Eye (tissue), 1 donor: ENCODE measurements around the gene MELK.

Experiments
- DNase-seq: peaks from one replicate; pipeline ENCODE4 v3.0.0-alpha.2; 2015

MELK gene

DNA sequence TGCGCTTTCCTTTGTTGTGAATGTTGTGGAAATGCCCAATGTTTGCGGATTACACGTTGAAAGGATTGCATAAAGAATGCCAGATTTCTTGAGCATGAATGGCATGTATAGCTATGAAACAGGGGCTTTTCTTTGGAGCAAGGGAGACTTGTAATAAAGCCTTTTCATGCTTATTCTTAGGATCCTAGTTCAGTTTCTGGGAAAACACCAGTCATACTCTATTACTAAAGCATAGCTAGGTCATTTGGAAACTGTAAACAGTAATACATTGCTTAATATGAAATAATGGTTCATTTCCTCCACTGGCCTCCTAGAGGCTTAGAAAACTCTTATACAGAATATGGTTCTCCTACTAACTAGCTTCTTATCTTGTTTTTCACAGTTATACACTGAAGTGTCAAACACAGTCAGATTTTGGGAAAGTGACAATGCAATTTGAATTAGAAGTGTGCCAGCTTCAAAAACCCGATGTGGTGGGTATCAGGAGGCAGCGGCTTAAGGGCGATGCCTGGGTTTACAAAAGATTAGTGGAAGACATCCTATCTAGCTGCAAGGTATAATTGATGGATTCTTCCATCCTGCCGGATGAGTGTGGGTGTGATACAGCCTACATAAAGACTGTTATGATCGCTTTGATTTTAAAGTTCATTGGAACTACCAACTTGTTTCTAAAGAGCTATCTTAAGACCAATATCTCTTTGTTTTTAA, 104.2 kb downstream of the MELK start:
- DNase-seq = no peak

DNA sequence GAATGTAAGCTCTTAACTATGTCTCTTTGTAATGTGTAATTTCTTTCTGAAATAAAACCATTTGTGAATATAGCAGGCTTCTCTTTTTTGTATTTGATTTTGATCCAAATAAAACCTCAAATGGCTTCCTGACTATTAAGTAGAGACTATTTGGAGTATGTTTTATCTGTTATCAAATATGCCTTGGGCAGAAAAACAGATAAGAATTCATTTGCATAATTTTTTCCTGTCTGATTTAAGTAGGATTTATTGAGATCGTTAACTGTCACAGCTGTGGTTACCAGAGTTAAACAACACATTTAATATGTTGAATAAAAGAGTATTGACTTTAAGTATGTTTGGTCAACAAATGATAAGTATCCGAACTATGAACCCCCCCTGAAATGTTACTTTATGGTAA, 104.9 kb downstream of the MELK start:
- no peak for DNase-seq

GRCh38 chr9:36679710-36680109, 107.0 kb downstream of the MELK start:
- DNase-seq = no peak

- no peak for DNase-seq
Observed at GRCh38 chr9:36686471-36686870, 113.8 kb downstream of the MELK start.

DNA sequence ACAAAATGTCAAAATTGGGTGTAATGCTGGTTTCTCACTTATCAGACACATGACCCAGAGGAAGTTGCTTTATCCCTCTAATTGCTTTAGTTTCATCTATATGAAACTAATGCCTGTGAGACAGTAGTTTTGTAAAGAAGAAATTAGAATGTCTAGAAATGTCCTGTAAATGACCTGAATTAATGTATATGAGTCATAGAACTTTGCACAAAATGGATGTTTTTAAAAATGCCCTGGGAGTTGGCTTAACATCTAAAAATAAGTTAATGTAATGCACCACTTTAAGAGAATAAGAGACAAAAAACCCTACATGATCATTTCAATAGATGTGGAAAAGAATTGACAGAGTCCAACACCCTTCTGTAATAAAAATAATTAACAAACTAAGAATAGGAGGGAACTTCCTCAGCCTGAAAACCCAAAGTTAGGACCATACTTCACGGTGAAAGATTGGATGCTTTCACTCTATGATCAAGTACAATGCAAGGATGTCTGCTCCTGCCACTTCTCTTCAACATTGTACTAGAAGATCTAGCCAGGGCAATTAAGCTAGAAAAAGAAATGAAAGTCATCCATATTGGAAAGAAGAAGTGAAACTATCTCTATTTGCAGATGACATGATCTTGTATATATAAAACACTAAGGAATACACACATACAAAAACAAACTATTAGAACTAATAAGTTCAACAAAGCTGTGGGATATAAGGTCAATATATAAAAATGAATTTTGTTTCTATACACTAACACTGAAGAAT, 117.9 kb downstream of the MELK start:
- no peak for DNase-seq

DNA sequence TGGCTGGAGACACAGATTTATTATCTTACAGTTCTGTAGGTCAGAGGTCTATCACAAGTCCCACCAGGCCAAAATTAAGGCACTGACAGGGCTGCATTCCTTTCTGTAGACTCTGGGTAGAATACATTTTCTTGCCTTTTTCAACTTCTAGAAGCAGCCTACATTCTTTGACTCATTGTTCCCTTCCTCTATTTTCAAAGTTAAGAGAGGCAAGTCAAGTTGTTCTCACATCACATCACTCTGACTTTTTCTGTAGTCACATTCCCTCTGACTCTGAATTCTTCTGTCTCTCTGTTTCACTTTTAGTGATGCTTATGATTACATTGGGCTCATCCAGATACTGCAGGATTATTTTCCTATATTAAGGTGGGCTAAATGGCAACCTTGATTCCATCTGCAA, 119.0 kb downstream of the MELK start:
- DNase-seq = no peak

- DNase-seq = no peak
Observed at GRCh38 chr9:36698984-36699383, 126.3 kb downstream of the MELK start.

DNA sequence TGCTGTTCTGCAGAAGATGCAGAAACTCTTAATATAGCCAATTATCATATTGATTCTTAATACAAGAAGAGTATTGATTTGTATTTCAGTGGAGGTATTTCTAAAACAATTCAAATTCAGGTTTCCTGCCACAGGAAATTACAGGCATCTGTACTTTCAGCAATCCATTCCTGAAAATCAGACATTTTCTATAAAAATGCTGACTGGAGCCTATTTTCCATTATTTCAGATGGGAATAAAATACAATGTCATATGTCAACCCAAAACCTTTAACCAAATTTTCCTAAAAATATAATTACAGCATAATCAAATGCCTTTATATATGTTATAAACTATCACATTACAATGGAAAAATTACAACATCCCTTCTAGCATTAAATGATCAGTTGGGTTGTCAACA, 131.5 kb downstream of the MELK start:
- no peak for DNase-seq

DNA sequence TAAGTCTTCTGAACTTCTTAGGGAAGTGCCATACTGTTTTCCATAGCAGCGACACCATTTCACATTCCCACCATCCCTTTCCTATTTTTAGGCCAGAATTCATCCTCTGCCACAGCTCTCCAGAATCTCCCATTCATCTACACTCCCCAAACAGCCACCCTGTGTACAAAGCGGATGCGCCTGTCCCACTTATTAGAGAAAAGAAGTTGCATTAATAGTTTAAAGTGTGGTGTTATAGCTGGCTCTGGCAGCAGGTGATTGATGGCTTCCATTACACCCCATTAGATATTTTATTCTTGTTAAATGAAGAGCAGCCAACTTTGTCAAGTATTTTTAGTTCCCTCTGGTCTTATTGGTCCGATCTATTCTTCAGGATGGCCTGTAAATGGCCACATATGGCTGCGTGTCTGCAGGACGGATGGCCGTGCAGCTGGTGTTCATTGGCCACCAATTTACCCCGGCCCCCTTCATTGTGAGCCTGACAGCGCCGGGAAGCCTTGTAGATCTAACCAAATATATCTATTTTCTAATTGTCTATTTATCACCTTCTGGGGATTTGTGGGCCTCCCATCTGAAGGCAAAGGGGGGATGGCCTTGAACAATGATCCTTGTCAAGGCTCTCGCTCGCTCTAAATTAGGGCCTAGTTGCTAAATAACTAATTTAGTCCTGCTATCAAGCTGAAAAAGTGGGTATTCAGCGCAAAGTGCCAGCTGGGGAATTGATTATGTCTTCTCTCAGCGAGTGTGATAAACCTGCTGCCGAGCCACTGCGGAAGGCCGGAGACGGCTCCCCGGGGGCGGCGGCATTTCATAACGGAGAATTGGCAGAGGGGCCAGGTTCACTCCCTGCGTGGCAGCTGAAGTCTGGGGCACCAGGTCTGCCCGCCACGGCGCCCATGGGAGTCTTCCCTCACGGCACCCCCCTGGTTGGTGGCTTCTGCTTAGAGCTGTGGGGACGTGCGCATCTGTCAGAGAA, 141.1 kb downstream of the MELK start:
- no peak for DNase-seq

- DNase-seq = no peak
Observed at GRCh38 chr9:36716496-36716895, 143.8 kb downstream of the MELK start.

- DNase-seq = no peak
Observed at GRCh38 chr9:36717276-36717675, 144.6 kb downstream of the MELK start.

GRCh38 chr9:36718612-36719011, 145.9 kb downstream of the MELK start:
- no peak for DNase-seq

DNA sequence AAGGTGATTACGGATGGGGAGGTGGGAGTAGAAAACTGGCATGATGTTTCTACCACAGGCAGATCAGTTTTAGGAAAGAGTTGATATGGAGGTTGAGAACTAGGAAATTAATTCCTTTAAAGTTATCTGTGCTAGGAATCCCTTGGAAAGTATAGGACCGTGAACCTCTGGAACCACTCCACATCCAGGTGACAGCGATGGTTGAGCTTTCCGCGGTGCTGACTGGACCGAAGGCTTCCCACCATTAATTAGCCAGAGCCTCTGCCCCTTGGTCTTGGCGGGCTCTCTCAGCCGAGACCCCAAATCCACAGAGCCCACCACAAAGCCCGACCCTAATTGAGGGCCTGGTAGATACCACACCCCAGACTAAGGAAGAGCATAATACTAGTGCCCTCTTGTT, 147.3 kb downstream of the MELK start:
- DNase-seq = no peak

DNA sequence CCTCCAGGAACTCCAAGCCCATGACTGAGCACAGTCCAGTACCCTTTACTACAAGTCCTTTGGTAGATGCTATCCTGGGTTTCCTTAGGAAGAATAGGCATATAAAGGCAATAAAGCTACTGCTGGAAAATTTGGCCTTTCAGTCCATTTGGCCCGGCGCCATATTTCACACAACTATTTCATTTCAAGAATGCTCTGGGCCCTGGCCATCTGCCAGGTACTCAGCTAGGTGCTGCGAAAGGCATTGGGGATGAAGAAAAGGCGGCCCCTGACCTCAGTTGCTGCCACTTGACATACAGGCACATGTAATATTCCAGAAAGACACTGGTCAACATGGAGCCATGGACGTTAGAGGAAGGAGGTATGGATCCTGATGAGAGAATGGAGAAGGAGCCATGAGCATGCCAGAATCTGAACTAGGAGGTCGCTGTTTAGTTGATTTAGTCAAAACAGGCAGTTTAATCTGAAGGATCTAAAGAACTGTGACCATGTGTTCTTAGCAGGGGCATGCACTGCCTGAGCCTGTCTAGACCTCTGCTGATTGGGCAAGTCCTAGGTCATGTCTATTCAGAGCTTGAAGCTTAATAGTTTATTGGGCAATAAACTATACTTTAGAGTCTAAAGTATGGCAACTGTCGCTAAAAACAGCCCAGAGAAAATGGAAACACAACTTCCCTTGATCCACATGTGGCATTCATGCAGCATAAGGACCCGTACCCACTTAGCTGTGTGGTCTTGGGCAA, 149.3 kb downstream of the MELK start:
- no peak for DNase-seq

- no peak for DNase-seq
Observed at GRCh38 chr9:36725777-36726356, 153.2 kb downstream of the MELK start.
